MM.1S (cell line): Measurements from ENCODE around the gene MOCOS.
"Not testable (repeated sequence)": the region's sequence is repeated elsewhere in the genome, so short reads cannot be mapped to it uniquely, and the experiment has no call there.

ENCODE experiments used
- DNase-seq: peaks from one replicate; pipeline ENCODE4 v3.0.0-alpha.2; 2015
- H2AFZ ChIP-seq: fragments of 300-600 bp; sonication (generic); 2 replicates; pipeline ENCODE4 v1.6.0; 2016; ENCODE audit warnings: antibody characterized with exemption, low read length
- H3F3A ChIP-seq: fragments of 300-600 bp; sonication (generic); 2 replicates; pipeline ENCODE4 v1.6.1; 2016; ENCODE audit warnings: mild to moderate bottlenecking, antibody characterized with exemption, low read length, moderate library complexity, mixed read lengths; ENCODE audit not compliant: insufficient read depth
- H3K27ac ChIP-seq: fragments of 300-600 bp; sonication (generic); 2 replicates; pipeline ENCODE4 v1.5.1; 2016; ENCODE audit warnings: mild to moderate bottlenecking, low read length
- H3K27me3 ChIP-seq: fragments of 300-600 bp; sonication (generic); replicated peaks from 2 replicates; pipeline ENCODE4 v1.6.0; 2016; ENCODE audit warnings: low read length; ENCODE audit not compliant: insufficient read depth
- H3K36me3 ChIP-seq: fragments of 300-600 bp; sonication (generic); replicated peaks from 2 replicates; pipeline ENCODE4 v1.6.1; 2016; ENCODE audit warnings: mild to moderate bottlenecking, low read length, mixed read lengths; ENCODE audit not compliant: insufficient read depth
- H3K4me1 ChIP-seq: fragments of 300-600 bp; sonication (generic); 2 replicates; pipeline ENCODE4 v1.6.1; 2016; ENCODE audit warnings: low read length, mixed read lengths
- H3K4me2 ChIP-seq: fragments of 300-600 bp; sonication (generic); 2 replicates; pipeline ENCODE4 v1.6.0; 2016; ENCODE audit warnings: low read depth, low read length
- H3K4me3 ChIP-seq: fragments of 300-600 bp; sonication (generic); 2 replicates; pipeline ENCODE4 v1.5.1; 2016; ENCODE audit warnings: low read length, mixed read lengths
- H3K79me2 ChIP-seq: fragments of 300-600 bp; sonication (generic); 2 replicates; pipeline ENCODE4 v1.6.1; 2016; ENCODE audit warnings: mixed run types, low read length, mixed read lengths
- H3K9ac ChIP-seq: fragments of 300-600 bp; sonication (generic); 2 replicates; pipeline ENCODE4 v1.6.1; 2016; ENCODE audit warnings: low read length, mixed read lengths
- H3K9me2 ChIP-seq: fragments of 300-600 bp; sonication (generic); replicated peaks from 2 replicates; pipeline ENCODE4 v1.6.1; 2016; ENCODE audit warnings: mild to moderate bottlenecking, low read length, mixed read lengths; ENCODE audit not compliant: insufficient read depth
- H3K9me3 ChIP-seq: fragments of 300-600 bp; sonication (generic); replicated peaks from 2 replicates; pipeline ENCODE4 v1.6.1; 2016; ENCODE audit warnings: mild to moderate bottlenecking, low read length, mixed read lengths; ENCODE audit not compliant: insufficient read depth
- H4K20me1 ChIP-seq: fragments of 300-600 bp; sonication (generic); 2 replicates; pipeline ENCODE4 v1.6.1; 2016; ENCODE audit warnings: mild to moderate bottlenecking, low read length, moderate library complexity, mixed read lengths; ENCODE audit not compliant: insufficient read depth
- CTCF ChIP-seq: fragments of 300-600 bp; sonication (generic); IDR thresholded peaks from 2 replicates; pipeline ENCODE4 v1.5.1; 2016; ENCODE audit warnings: antibody characterized with exemption, low read length, mixed read lengths
- EZH2 ChIP-seq: fragments of 300-600 bp; sonication (generic); optimal IDR thresholded peaks from 2 replicates; pipeline ENCODE3; 2017; ENCODE audit warnings: low read depth, mild to moderate bottlenecking, antibody characterized with exemption, low read length, mixed read lengths
- EZH2phosphoT487 ChIP-seq: fragments of 300-600 bp; sonication (generic); IDR thresholded peaks from 2 replicates; pipeline ENCODE4 v1.6.1; 2018; ENCODE audit warnings: antibody characterized with exemption, low read length

MOCOS gene

GRCh38 chr18:36203360-36203895, 16.1 kb downstream of the MOCOS start:
- H3K4me2 ChIP-seq, result no peak overlapping the region
- no peak overlapping the region for H2AFZ ChIP-seq
- no peaks in the 10 kb centered on the region for H3K9me3 ChIP-seq
- no peak for DNase-seq
- H3F3A ChIP-seq, result no peaks in the 10 kb centered on the region
- no peaks in the 10 kb centered on the region for H4K20me1 ChIP-seq
- H3K79me2 ChIP-seq, result no peaks in the 10 kb centered on the region
- H3K9ac ChIP-seq, result no peak overlapping the region
- 0 out of 2 replicates have a peak, but pooled peaks cover 9% of the 10 kb centered on the region for H3K4me1 ChIP-seq
- H3K27me3 ChIP-seq, result no peaks in the 10 kb centered on the region
- H3K27ac ChIP-seq, result no peak overlapping the region
- no peak overlapping the region for H3K4me3 ChIP-seq
- TF ChIP-seq CTCF (no peak), EZH2phosphoT487 (no peak), EZH2 (no peak)
- no peaks in the 10 kb centered on the region for H3K9me2 ChIP-seq
- H3K36me3 ChIP-seq, result no peaks in the 10 kb centered on the region

GRCh38 chr18:36205166-36205565, 17.9 kb downstream of the MOCOS start:
- H3K4me1 ChIP-seq, result no peaks in the 10 kb centered on the region
- no peaks in the 10 kb centered on the region for H3K9me3 ChIP-seq
- no peak overlapping the region for H3K9ac ChIP-seq
- H3K9me2 ChIP-seq, result no peaks in the 10 kb centered on the region
- no peaks in the 10 kb centered on the region for H3K36me3 ChIP-seq
- H3K4me3 ChIP-seq, result no peak overlapping the region
- H3K27ac ChIP-seq, result no peak overlapping the region
- DNase-seq, result no peak
- no peak overlapping the region for H2AFZ ChIP-seq
- H3K4me2 ChIP-seq, result no peak overlapping the region
- H3K27me3 ChIP-seq, result no peaks in the 10 kb centered on the region
- TF ChIP-seq EZH2, result no peak
- TF ChIP-seq CTCF, result no peak
- TF ChIP-seq EZH2phosphoT487, result no peak
- no peaks in the 10 kb centered on the region for H3F3A ChIP-seq
- no peaks in the 10 kb centered on the region for H4K20me1 ChIP-seq
- H3K79me2 ChIP-seq, result no peaks in the 10 kb centered on the region

- no peak overlapping the region for H3K27ac ChIP-seq
- H3K36me3 ChIP-seq, result no peaks in the 10 kb centered on the region
- H3K79me2 ChIP-seq, result no peaks in the 10 kb centered on the region
- no peaks in the 10 kb centered on the region for H3F3A ChIP-seq
- no peaks in the 10 kb centered on the region for H3K9me3 ChIP-seq
- TF ChIP-seq CTCF (no peak), EZH2phosphoT487 (no peak), EZH2 (no peak)
- no peaks in the 10 kb centered on the region for H3K9me2 ChIP-seq
- H3K27me3 ChIP-seq, result no peaks in the 10 kb centered on the region
- no peaks in the 10 kb centered on the region for H4K20me1 ChIP-seq
- no peaks in the 10 kb centered on the region for H3K4me1 ChIP-seq
- H3K4me2 ChIP-seq, result no peak overlapping the region
- no peak overlapping the region for H3K4me3 ChIP-seq
- no peak for DNase-seq
- no peak overlapping the region for H3K9ac ChIP-seq
- no peak overlapping the region for H2AFZ ChIP-seq
These were observed 20.0 kb downstream of the MOCOS start for GRCh38 chr18:36207303-36207702.

GRCh38 chr18:36207969-36208368, 20.7 kb downstream of the MOCOS start:
- not testable (repeated sequence) for H3K9ac ChIP-seq, H3K4me1 ChIP-seq, H3K79me2 ChIP-seq, H3K36me3 ChIP-seq, H3K9me3 ChIP-seq, H3K4me2 ChIP-seq, H3K4me3 ChIP-seq, H4K20me1 ChIP-seq, H3K9me2 ChIP-seq, DNase-seq, H3K27ac ChIP-seq, H3K27me3 ChIP-seq, H3F3A ChIP-seq, H2AFZ ChIP-seq
